Fibroblast of lung (primary cell): ENCODE measurements around the gene HECW1.

ENCODE experiments used
- CTCF ChIP-seq, 2 donors: IDR thresholded peaks in 1 of 2; conservative IDR thresholded peaks in 1 of 2; 1 replicate in 1 of 2; 2 replicates in 1 of 2; pipeline ENCODE4 v1.5.1; 2011 to 2012; ENCODE audit warnings: low read length in 2 of 2, control low read depth in 1 of 2, inconsistent platforms in 1 of 2, low read depth in 1 of 2, mild to moderate bottlenecking in 1 of 2
- EZH2 ChIP-seq: IDR thresholded peaks from 2 replicates; pipeline ENCODE4 v1.5.1; 2012; ENCODE audit warnings: low read length, control low read depth, mild to moderate bottlenecking; ENCODE audit errors: missing control alignments

GRCh38 chr7:43487731-43488073 lies 375.3 kb downstream of the HECW1 start:
- TF ChIP-seq CTCF (conservative IDR thresholded peaks at IDR 0.05 in 1 of 2, IDR thresholded peaks at IDR 0.05 in 1 of 2; ENCODE audit: low read depth in 1 of 2, low read length in 2 of 2) (no peak), EZH2 (no peak)
